GM23248 (cell line): Measurements from ENCODE around the gene ATAD1. TPM values are rescaled to one million over a fixed set of nuclear protein-coding genes. Genes with fewer than 3 reads are reported as not detected.
A peak's percentile ranks its signal among the peaks of the same experiment; 100 is the strongest.

Experiments
- DNase-seq: peaks from one replicate; pipeline ENCODE4 v3.0.0-alpha.2; 2015
- H2AFZ ChIP-seq: fragments of 200-600 bp; sonication (generic); 2 replicates; pipeline ENCODE4 v1.6.1; 2016; ENCODE audit warnings: antibody characterized with exemption
- H3F3A ChIP-seq: fragments of 200-600 bp; sonication (generic); 2 replicates; pipeline ENCODE4 v1.6.1; 2016; ENCODE audit warnings: mild to moderate bottlenecking, antibody characterized with exemption, mixed run types; ENCODE audit not compliant: insufficient read depth
- H3K27ac ChIP-seq: fragments of 200-600 bp; sonication (generic); 2 replicates; pipeline ENCODE4 v1.5.1; 2016; ENCODE audit warnings: mild to moderate bottlenecking
- H3K27me3 ChIP-seq: fragments of 200-600 bp; sonication (generic); replicated peaks from 2 replicates; pipeline ENCODE4 v1.6.1; 2016; ENCODE audit warnings: mild to moderate bottlenecking; ENCODE audit not compliant: insufficient read depth
- H3K36me3 ChIP-seq: fragments of 200-600 bp; sonication (generic); 2 replicates; pipeline ENCODE4 v1.6.1; 2016; ENCODE audit warnings: low read depth, mild to moderate bottlenecking
- H3K4me1 ChIP-seq: fragments of 200-600 bp; sonication (generic); 2 replicates; pipeline ENCODE4 v1.6.1; 2016; ENCODE audit warnings: mild to moderate bottlenecking; ENCODE audit not compliant: insufficient read depth
- H3K4me2 ChIP-seq: fragments of 200-600 bp; sonication (generic); one replicate; pipeline ENCODE4 v1.6.1; 2016; ENCODE audit warnings: mild to moderate bottlenecking; ENCODE audit not compliant: unreplicated experiment
- H3K4me3 ChIP-seq: fragments of 200-600 bp; sonication (generic); 2 replicates; pipeline ENCODE4 v1.5.1; 2016; ENCODE audit warnings: mild to moderate bottlenecking
- H3K79me2 ChIP-seq: fragments of 200-600 bp; sonication (generic); 2 replicates; pipeline ENCODE4 v1.6.1; 2016; ENCODE audit warnings: mild to moderate bottlenecking; ENCODE audit not compliant: insufficient read depth
- H3K9ac ChIP-seq: fragments of 200-600 bp; sonication (generic); 2 replicates; pipeline ENCODE4 v1.6.1; 2016; ENCODE audit warnings: mild to moderate bottlenecking
- H3K9me2 ChIP-seq: fragments of 200-600 bp; sonication (generic); 2 replicates; pipeline ENCODE4 v1.6.1; 2016; ENCODE audit warnings: mixed run types, mild to moderate bottlenecking, moderate library complexity; ENCODE audit not compliant: insufficient read depth
- H3K9me3 ChIP-seq: fragments of 200-600 bp; sonication (generic); one replicate; pipeline ENCODE4 v1.6.1; 2017; ENCODE audit warnings: low read depth
- H4K20me1 ChIP-seq: fragments of 200-600 bp; sonication (generic); 2 replicates; pipeline ENCODE4 v1.6.0; 2016; ENCODE audit not compliant: insufficient read depth
- EZH2 ChIP-seq: fragments of 200-600 bp; sonication (generic); IDR thresholded peaks from 2 replicates; pipeline ENCODE4 v1.6.1; 2018; ENCODE audit warnings: antibody characterized with exemption, mild to moderate bottlenecking; ENCODE audit not compliant: insufficient read depth, poor library complexity, severe bottlenecking
- EZH2phosphoT487 ChIP-seq: fragments of 200-600 bp; sonication (generic); IDR thresholded peaks from 2 replicates; pipeline ENCODE4 v1.6.1; 2018; ENCODE audit warnings: antibody characterized with exemption, moderate library complexity, mild to moderate bottlenecking, low read depth; ENCODE audit not compliant: insufficient read depth
- WGBS, 2 experiments: methylation state at CpG; one replicate each; pipeline ENCODE4 v1.1.6; 2015 to 2017; ENCODE audit warnings: low lambda C conversion rate in 2 of 2, low coverage in 1 of 2; ENCODE audit errors: missing lambda C conversion rate in 2 of 2; 5-methylcytosine and 5-hydroxymethylcytosine counted together
- in situ Hi-C: fragments of 300-500 bp; cut with MboI; formaldehyde crosslinking; loops from 2 replicates; pipeline ENCODE4 v1.15.0; 2020
- polyA plus RNA-seq: library from polyadenylated mRNA; unstranded; fragments of >200 nt; fragmentation: Nextera tagmentation; extraction: Ambion mirVana; gene quantifications from 2 replicates; pipeline ENCODE4 v1.2.1, GENCODE V29; 2016
- total RNA-seq: library from RNA; depleted of rRNA; stranded (reverse); fragments of >200 nt; shearing (Covaris generic); gene quantifications from 2 replicates; pipeline ENCODE4 v1.2.3, GENCODE V29; 2014

ATAD1 gene
- total and polyA plus RNA-seq, 2 experiments from 2014 or later, result 52.4 to 66.8 TPM

GRCh38 chr10:87782721-87783120 lies 35.3 kb downstream of the ATAD1 start:
- TF ChIP-seq EZH2 (no peak), EZH2phosphoT487 (no peak)
- H2AFZ ChIP-seq, result no peak overlapping the region
- no peak overlapping the region for H3K27ac ChIP-seq
- no peaks in the 10 kb centered on the region for H3K27me3 ChIP-seq
- no peak overlapping the region for H3K9ac ChIP-seq
- peaks cover under 1% of the 10 kb centered on the region; the same call in 1 of the 2 replicates for H3F3A ChIP-seq
- no peaks in the 10 kb centered on the region for H3K9me3 ChIP-seq
- H3K4me1 ChIP-seq, result no peaks in the 10 kb centered on the region
- no peaks in the 10 kb centered on the region for H4K20me1 ChIP-seq
- in situ Hi-C loops, result no loop called here
- H3K4me2 ChIP-seq, result no peak overlapping the region
- no peak overlapping the region for H3K4me3 ChIP-seq
- H3K79me2 ChIP-seq, result peaks cover 60% of the 10 kb centered on the region
- 98% methylated on average over 6 of the region's 6 CpGs for WGBS, 2 experiments
- no peak for DNase-seq
- H3K36me3 ChIP-seq, result peaks cover 33% of the 10 kb centered on the region
- H3K9me2 ChIP-seq, result no peaks in the 10 kb centered on the region

GRCh38 chr10:87781545-87781944 lies 36.5 kb downstream of the ATAD1 start:
- 91 to 100% methylated on average over 2 of the region's 2 CpGs for WGBS, 2 experiments
- Histone ChIP-seq H2AFZ (no peak overlapping the region), H3K79me2 (peaks cover 59% of the 10 kb centered on the region), H3K27ac (no peak overlapping the region), H3K4me1 (peaks cover 2% of the 10 kb centered on the region; the same call in 1 of the 2 replicates), H4K20me1 (no peaks in the 10 kb centered on the region), H3K9me2 (no peaks in the 10 kb centered on the region), H3K4me2 (no peak overlapping the region), H3F3A (peaks cover 13% of the 10 kb centered on the region), H3K36me3 (peaks cover 33% of the 10 kb centered on the region), H3K9ac (no peak overlapping the region), H3K4me3 (no peak overlapping the region), H3K27me3 (no peaks in the 10 kb centered on the region), H3K9me3 (no peaks in the 10 kb centered on the region)
- DNase-seq, result no peak
- no peak for TF ChIP-seq EZH2phosphoT487
- TF ChIP-seq EZH2, result no peak
- in situ Hi-C loops, result no loop called here

GRCh38 chr10:87776328-87776727 lies 41.7 kb downstream of the ATAD1 start:
- Histone ChIP-seq H3K27ac (peak overlapping the region; percentile 55), H3K79me2 (peaks cover 33% of the 10 kb centered on the region), H3K36me3 (peaks cover 21% of the 10 kb centered on the region), H3K27me3 (no peaks in the 10 kb centered on the region), H3K9ac (peak overlapping the region; percentile 40; the same call in 1 of the 2 replicates), H2AFZ (peak overlapping the region; percentile 39; the same call in 1 of the 2 replicates), H3F3A (peaks cover 24% of the 10 kb centered on the region), H4K20me1 (no peaks in the 10 kb centered on the region), H3K4me3 (peak overlapping the region; percentile 44), H3K9me2 (no peaks in the 10 kb centered on the region), H3K4me2 (peak overlapping the region; percentile 73), H3K9me3 (no peaks in the 10 kb centered on the region), H3K4me1 (peaks cover 15% of the 10 kb centered on the region)
- no peak for DNase-seq
- 93 to 95% methylated on average over 6 of the region's 6 CpGs for WGBS, 2 experiments
- in situ Hi-C loops, result no loop called here
- no peak for TF ChIP-seq EZH2phosphoT487
- TF ChIP-seq EZH2, result no peak

GRCh38 chr10:87775766-87776165 lies 42.3 kb downstream of the ATAD1 start:
- in situ Hi-C loops, result no loop called here
- TF ChIP-seq EZH2 (no peak), EZH2phosphoT487 (no peak)
- peak overlapping the region; percentile 40 for H3K9ac ChIP-seq

More at GRCh38 chr10:87775766-87776165, 42.3 kb downstream of the ATAD1 start:
- Histone ChIP-seq H3K27ac (peak overlapping the region; percentile 55), H3K9me3 (no peaks in the 10 kb centered on the region), H3K4me2 (peak overlapping the region; percentile 73), H3K27me3 (no peaks in the 10 kb centered on the region), H3K9me2 (no peaks in the 10 kb centered on the region), H3F3A (peaks cover 24% of the 10 kb centered on the region), H3K79me2 (peaks cover 27% of the 10 kb centered on the region), H2AFZ (peak overlapping the region; percentile 39), H3K36me3 (peaks cover 17% of the 10 kb centered on the region), H3K4me3 (peak overlapping the region; percentile 44), H3K4me1 (peaks cover 15% of the 10 kb centered on the region), H4K20me1 (no peaks in the 10 kb centered on the region)
- DNase-seq, result peak; percentile 44
- 26 to 28% methylated on average over 4 of the region's 4 CpGs for WGBS, 2 experiments
